Stimulated activated CD4-positive, alpha-beta T cell treated with anti-CD3 and anti-CD28 coated beads, TNF-alpha, amount 100 ng/mL, for 24 hours (primary cell): Measurements from ENCODE around the gene ARL14.

ENCODE experiments used
- DNase-seq, 3 experiments: peaks; one replicate each; pipeline ENCODE4 v3.0.0-alpha.2; 2020; ENCODE audit warnings: low read depth in 3 of 3

Gene ARL14

DNA sequence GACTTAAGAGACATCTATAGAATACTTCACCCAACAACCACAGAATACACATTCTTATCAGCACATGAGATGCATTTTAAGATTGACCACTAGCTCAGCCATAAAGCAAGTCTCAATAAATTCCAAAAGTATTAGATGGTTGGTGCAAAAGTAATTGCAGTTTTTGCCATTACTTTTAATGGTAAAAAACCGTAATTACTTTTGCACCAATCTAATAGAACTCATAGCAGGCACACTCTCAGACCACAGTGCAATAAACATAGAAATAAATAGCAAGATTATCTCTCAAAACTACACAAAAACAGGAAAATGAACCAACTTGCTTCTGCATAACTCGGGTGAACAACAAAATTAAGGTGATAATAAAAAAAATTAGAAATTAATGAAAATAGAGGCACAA lies 45.4 kb downstream of the ARL14 start:
- no peak for DNase-seq

DNA sequence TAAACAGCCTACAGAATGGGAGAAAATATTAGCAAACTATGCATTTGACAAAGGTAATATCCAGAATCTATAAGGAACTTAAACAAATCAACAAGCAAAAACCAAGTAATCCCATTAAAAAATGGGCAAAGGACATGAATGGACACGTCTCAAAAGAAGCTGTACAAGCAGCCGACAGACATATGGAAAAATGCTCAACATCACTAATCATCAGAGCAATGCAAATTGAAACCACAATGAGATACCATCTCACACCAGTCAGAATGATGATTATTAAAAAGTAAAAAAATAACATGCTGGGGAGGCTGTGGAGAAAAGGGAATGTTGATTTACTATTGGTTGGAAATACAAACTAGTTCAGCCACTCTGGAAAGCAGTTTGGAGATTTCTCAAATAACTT lies 48.4 kb downstream of the ARL14 start:
- DNase-seq, result no peak
